Measurements from ENCODE around the gene LNPK. TPM values are rescaled to one million over a fixed set of nuclear protein-coding genes. Genes with fewer than 3 reads are reported as not detected.

The LNPK gene
- total RNA-seq, 1 experiment from 2014 or later = 10.3 TPM

- no peak overlapping the region for H3K27ac Mint-ChIP-seq
- DNase-seq (ENCODE audit: low spot score) (no peak), ATAC-seq (no peak)
- no peaks in the 10 kb centered on the region for H3K36me3 Mint-ChIP-seq
- CTCF ChIA-PET = no interaction called here
- no peaks in the 10 kb centered on the region for H3K9me3 Mint-ChIP-seq
- no peaks in the 10 kb centered on the region for H3K4me1 Mint-ChIP-seq
- TF ChIP-seq FOXP1 (CRISPR knock-in tag; IDR thresholded peaks at IDR 0.05; ENCODE audit: borderline replicate concordance) = no peak
- TF ChIP-seq TEAD1 (CRISPR knock-in tag; IDR thresholded peaks at IDR 0.05) = no peak
- no peak for TF ChIP-seq SMAD4 (CRISPR knock-in tag; IDR thresholded peaks at IDR 0.05)
- TF ChIP-seq SOX15 (CRISPR knock-in tag; IDR thresholded peaks at IDR 0.05) = no peak
- no peak for TF ChIP-seq ATF2 (CRISPR knock-in tag; IDR thresholded peaks at IDR 0.05; ENCODE audit: borderline replicate concordance, low read depth)
- TF ChIP-seq FOXP4 (CRISPR knock-in tag; IDR thresholded peaks at IDR 0.05) = no peak
- no peak for TF ChIP-seq GTF2I (CRISPR knock-in tag; conservative IDR thresholded peaks at IDR 0.05)
- no peak for TF ChIP-seq ZNF138 (CRISPR knock-in tag; conservative IDR thresholded peaks at IDR 0.05)
- TF ChIP-seq OVOL2 (CRISPR knock-in tag; IDR thresholded peaks at IDR 0.05; ENCODE audit: borderline replicate concordance) = no peak
- TF ChIP-seq E2F4 (CRISPR knock-in tag; IDR thresholded peaks at IDR 0.05; ENCODE audit: borderline replicate concordance, low read depth) = no peak
- no peak for TF ChIP-seq TCF7 (CRISPR knock-in tag; IDR thresholded peaks at IDR 0.05; ENCODE audit: low read depth)
- no peak for TF ChIP-seq ZNF671 (CRISPR knock-in tag; IDR thresholded peaks at IDR 0.05)
- H3K4me3 Mint-ChIP-seq = no peak overlapping the region
- POLR2A ChIA-PET = no interaction called here
- H3K27me3 Mint-ChIP-seq (ENCODE audit: low read depth) = no peaks in the 10 kb centered on the region; the same call in none of the 2 replicates
Measured at GRCh38 chr2:176024083-176024482, 22.0 kb upstream of the LNPK start.

GRCh38 chr2:176022048-176022447, 20.0 kb upstream of the LNPK start:
- DNase-seq (ENCODE audit: low spot score) (no peak), ATAC-seq (no peak)
- no peaks in the 10 kb centered on the region; the same call in none of the 2 replicates for H3K27me3 Mint-ChIP-seq (ENCODE audit: low read depth)
- H3K27ac Mint-ChIP-seq = no peak overlapping the region
- no peak overlapping the region for H3K4me3 Mint-ChIP-seq
- TF ChIP-seq ZNF219 (CRISPR knock-in tag; IDR thresholded peaks at IDR 0.05; ENCODE audit: borderline replicate concordance) (no peak), ZBTB43 (CRISPR knock-in tag; IDR thresholded peaks at IDR 0.05) (no peak), ATF1 (CRISPR knock-in tag; IDR thresholded peaks at IDR 0.05) (no peak), FOXJ3 (CRISPR knock-in tag; IDR thresholded peaks at IDR 0.05; ENCODE audit: borderline replicate concordance) (no peak), PRDM15 (CRISPR knock-in tag; IDR thresholded peaks at IDR 0.05) (no peak), TEAD1 (CRISPR knock-in tag; IDR thresholded peaks at IDR 0.05) (no peak), E2F4 (CRISPR knock-in tag; IDR thresholded peaks at IDR 0.05; ENCODE audit: borderline replicate concordance, low read depth) (no peak), GRHL2 (CRISPR knock-in tag; IDR thresholded peaks at IDR 0.05; ENCODE audit: insufficient replicate concordance, severe bottlenecking) (no peak)
- no peaks in the 10 kb centered on the region for H3K4me1 Mint-ChIP-seq
- H3K9me3 Mint-ChIP-seq = no peaks in the 10 kb centered on the region
- H3K36me3 Mint-ChIP-seq = no peaks in the 10 kb centered on the region
- POLR2A ChIA-PET = no interaction called here
- CTCF ChIA-PET = no interaction called here

Measured in WTC11 (cell line).